Measurements from ENCODE around the gene CD300LB.

DNA sequence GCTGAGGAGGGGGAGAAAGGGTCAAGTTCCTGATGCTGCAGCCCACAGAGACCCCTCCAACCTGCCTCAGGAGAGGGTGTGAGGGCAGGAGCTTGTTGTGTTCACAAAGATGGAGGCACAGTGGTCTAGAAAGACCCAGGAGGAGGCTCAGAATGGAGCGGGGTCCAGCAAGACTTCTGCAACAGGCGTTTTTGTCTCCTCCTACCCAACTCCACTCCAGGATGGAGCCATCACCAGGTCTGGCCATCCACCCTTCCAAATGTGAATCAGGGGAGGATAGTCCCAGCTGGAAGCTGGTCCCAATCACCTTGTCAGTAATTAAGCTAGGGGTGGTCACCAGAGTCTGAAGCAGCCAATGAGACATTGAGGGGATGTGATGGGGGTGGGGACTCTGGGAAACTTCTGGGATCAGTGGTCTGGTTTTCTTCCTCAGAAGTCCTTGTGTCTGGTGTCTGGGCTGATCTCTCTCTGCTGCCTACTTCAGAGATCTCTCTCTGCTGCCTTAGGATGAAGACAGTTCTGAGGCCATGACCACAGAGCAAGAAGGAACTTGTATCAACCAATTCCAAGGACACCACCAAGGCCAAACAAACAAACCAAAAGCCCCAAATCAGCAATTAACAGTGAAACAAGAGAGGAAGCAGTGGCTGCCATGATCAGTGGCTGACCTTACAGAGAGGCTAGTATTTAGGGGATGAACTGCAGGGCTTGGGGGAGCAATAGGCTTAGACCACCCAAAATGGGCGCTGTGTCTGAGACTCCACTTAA, 14.5 kb downstream of the CD300LB start:
- no peak for TF ChIP-seq YY1 (IDR thresholded peaks at IDR 0.05; ENCODE audit: insufficient read depth, insufficient read length)
- TF ChIP-seq ZNF274 (IDR thresholded peaks at IDR 0.05; ENCODE audit: low read depth, low read length) = no peak
- no peak for TF ChIP-seq SUZ12 (IDR thresholded peaks at IDR 0.05; ENCODE audit: extremely low read depth, insufficient read depth, insufficient read length)

Data from NT2/D1 (cell line).